ENCODE data around the gene RPL13A.

RPL13A gene

DNA sequence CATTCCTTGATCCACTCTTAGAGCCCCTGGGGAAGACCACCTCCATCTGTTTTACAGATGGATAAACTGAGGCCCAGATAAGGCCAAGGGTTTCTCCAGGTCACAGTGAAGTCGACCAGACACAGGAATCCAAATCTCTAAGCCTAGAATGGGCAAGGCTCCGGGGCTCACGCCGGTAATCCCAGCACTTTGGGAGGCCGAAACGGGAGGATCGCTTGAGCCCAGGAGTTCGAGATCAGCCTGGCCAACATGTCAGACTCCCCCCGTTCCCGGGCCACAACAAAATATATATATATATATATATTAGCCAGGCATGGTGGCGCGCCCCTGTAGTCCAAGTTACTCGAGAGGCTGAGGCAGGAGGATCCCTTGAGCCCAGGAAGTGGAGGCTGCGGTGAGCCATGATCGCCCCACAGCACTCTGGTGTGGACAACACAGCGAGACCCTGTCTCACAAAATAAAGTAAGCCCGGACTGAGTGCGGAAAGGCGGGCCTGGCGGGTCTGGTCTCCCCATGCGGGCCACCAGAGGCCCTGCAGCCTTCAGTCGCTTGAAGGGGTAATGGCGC is 615 bp upstream of the RPL13A start:
- DNase-seq = no peak

DNA sequence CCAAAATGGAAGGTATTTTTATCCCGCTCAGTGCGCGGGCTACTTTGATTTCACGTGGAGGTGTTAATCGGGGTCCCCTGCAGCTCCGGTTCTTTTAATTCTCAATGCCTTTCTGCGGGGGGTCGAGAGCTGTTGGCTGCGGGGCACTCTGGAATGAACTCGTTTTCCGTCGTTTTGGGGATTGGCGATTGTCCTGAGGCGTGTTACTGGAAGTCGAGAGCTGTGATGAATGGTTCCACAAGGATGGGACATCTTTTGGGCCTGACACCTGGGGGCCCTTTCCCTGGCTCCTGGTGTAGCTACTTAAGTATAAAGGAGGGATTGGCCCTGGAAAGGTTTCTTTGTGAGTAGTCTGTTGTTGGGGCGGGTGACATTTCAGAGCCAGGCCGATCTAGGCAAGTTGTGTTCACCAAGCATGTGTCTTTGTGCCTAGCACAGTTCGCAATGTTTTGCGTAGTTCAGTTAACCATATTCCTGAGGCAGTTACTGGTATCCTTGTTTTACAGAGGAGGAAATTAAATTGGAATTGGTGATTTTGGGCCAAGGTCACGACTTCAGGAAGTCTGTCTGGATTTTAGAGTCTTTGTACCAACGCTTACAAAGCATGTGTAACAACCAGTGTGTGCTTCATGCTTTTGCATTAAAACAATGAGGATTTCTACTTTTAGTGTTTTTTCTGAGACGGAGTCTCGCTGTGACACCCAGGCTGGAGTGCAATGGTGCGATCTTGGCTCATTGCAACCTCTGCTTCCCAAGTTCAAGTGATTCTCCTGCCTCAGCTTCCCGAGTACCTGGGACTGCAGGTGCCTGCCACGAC is 846 bp downstream of the RPL13A start:
- no peak for DNase-seq

DNA sequence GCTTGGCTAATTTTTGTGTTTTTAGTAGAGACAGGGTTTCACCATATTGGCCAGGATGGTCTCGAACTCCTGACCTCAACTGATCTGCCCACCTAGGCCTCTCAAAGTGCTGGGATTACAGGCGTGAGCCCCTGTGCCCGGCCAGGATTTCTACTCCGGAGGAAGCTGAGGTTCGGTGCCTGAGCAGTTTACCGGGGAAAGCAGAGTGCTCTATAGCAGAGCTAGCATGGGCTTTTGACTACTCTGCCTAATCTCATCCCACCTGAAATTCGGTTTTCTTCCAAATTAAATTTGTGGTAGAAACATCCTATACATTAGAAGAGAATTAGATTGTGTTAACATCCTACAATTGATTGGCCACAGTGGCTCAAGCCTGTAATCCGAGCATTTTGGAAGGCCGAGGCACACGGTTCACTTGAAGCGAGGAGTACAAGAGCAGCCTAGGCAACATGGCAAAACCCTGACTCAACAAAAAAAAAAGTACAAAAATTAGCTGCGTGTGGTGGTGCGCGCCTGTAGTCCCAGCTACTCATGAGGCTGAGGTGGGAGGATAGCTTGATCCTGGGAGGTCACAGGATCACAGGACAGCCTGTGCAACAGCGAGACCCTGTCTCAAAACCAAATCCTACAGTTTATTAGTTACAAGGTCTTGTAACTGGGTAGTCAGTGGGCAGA is 1.6 kb downstream of the RPL13A start:
- no peak for DNase-seq

DNA sequence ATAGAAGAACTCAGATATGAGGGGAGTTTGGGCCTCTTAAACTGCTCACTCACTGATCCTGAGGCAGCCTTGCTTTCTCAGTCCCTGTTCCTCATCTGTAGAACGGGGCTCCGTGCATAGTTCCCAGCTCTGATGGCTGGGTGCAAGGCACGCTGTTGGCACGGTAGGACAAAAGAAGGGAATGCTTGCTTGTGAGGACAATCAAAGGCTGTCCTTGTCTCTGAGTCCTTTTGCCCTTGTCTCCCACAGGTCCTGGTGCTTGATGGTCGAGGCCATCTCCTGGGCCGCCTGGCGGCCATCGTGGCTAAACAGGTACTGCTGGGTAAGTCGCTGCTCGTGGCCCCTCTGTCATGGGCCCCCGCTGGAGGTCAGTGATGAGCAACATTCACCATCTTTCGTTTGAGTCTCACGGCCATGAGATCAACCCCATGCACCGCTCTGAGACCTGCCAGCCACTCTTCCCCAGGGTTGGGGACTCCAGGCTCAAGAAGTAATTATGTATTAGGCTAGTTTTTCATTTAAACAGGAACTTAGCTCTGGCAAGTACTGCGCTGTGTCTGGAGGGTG is 2.3 kb downstream of the RPL13A start:
- DNase-seq = no peak

DNA sequence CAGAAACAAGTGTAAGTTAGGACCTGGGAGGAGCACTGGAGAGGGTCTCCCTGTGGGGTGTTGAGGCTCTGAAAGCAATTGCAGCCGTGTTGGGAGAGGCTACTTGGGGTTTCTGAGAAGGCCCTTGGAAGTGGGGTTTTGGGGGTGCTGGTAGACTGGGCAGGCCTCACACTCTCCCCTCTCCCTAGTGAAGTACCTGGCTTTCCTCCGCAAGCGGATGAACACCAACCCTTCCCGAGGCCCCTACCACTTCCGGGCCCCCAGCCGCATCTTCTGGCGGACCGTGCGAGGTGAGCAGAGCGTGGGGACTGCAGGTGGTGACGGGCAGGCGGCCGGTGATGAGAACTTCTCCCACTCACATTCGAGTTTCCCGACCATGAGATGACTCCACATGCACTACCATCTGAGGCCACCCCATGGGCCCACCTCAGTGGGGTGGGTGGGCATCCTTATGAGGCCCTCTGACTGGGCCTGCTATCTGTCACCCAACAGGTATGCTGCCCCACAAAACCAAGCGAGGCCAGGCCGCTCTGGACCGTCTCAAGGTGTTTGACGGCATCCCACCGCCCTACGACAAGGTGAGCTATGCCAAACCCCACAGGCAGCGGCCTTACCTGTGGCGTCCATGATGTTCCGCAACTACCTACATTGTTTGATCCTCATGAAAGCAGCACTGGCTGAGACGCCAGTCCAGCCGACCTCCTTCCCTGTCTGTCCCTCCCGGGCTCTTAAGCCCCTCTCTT is 3.0 kb downstream of the RPL13A start:
- DNase-seq = no peak

DNA sequence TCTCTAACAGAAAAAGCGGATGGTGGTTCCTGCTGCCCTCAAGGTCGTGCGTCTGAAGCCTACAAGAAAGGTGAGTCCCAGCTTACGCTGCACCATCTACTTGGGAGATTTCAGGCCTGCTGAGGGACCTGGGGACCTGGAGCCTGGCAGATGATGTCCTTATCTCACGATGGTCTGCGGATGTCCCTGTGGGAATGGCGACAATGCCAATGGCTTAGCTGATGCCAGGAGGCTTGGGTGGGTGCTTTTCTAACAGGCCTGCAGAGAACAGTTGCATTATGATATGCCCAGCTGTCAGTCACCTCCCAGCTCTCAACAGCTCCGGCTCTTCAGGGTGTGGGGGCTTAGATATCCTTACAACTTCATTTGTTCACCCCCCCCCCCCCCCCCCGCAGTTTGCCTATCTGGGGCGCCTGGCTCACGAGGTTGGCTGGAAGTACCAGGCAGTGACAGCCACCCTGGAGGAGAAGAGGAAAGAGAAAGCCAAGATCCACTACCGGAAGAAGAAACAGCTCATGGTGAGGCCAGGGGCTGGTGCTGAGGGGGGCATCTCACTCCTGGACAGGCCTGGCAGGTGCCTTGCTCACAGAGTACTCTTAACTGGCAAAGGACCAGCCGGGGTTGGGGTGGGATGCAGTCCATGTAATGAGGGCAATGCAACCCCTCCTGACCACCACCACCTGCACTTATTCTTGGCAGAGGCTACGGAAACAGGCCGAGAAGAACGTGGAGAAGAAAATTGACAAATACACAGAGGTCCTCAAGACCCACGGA is 3.8 kb downstream of the RPL13A start:
- no peak for DNase-seq

DNA sequence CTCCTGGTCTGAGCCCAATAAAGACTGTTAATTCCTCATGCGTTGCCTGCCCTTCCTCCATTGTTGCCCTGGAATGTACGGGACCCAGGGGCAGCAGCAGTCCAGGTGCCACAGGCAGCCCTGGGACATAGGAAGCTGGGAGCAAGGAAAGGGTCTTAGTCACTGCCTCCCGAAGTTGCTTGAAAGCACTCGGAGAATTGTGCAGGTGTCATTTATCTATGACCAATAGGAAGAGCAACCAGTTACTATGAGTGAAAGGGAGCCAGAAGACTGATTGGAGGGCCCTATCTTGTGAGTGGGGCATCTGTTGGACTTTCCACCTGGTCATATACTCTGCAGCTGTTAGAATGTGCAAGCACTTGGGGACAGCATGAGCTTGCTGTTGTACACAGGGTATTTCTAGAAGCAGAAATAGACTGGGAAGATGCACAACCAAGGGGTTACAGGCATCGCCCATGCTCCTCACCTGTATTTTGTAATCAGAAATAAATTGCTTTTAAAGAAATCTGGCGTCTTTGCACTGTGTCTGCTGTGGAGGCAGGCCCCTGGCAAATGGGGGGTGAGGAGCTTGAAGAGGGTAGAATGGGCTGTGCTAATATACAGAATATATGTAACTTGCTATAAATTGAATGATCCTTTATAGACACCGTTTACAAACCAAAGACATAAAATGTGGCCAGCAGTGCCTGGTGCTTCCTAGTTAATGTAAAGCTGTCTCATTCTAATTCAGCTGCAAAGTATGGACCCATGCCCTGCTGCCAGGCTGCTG is 4.6 kb downstream of the RPL13A start:
- no peak for DNase-seq

DNA sequence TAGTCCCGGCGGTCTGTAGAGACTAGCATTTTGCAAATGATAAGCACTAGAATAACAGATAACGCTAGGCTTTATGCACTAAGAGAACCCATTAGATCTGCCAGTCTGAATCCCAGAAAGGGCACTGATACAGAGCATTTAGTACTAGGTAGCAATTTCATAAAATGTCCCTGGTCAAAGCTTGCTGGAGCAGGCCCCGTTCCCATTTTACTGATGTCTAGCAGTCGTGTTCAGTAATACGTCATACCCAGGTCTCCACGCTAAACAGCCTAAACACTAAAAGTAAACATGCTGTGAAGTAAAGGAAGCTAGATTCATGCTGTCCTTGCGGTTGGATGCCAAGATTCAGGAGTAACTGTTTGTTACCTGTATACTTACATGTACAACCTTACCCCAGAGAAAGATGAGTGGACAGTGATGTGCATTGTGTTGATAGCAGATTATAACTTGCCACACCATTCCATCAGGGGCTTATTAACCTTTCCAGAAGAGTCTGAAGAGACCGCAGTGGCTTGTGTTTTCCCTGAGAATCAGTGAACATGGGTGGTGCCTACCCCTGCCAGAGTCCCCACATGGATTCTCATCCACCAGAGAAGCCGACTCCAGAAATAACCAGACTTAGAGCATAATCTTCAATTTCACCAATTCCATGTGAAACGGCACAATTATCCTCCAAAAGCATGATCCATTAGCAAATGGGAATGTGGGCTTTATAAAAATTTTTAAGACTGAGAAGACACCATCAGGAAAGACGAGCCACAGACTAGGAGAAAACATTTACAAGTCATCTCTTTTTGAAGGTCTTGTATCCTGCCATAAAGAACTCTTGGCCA is 5.4 kb downstream of the RPL13A start:
- no peak for DNase-seq

DNA sequence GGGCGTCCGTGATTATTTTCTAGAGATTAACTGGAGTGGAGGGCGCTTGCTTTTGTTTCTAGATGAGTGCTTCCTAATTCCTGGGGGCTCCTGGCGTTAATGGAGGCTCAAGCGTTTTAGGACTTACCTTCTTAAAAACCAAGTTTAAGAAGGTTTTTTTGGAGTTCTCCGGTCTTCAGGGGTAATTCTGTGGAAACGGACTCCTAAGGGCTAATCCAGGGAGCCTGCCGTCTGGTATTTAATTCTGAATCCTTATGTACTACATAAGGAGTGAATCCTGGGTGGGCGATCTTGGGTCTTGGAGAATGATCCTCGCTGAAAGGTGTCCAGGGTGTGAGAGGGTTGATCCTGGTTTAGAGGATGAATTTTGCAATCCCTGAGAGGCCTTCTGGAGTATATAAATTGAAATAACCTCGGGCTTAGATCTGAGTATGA is 9.2 kb downstream of the RPL13A start:
- DNase-seq = no peak

DNA sequence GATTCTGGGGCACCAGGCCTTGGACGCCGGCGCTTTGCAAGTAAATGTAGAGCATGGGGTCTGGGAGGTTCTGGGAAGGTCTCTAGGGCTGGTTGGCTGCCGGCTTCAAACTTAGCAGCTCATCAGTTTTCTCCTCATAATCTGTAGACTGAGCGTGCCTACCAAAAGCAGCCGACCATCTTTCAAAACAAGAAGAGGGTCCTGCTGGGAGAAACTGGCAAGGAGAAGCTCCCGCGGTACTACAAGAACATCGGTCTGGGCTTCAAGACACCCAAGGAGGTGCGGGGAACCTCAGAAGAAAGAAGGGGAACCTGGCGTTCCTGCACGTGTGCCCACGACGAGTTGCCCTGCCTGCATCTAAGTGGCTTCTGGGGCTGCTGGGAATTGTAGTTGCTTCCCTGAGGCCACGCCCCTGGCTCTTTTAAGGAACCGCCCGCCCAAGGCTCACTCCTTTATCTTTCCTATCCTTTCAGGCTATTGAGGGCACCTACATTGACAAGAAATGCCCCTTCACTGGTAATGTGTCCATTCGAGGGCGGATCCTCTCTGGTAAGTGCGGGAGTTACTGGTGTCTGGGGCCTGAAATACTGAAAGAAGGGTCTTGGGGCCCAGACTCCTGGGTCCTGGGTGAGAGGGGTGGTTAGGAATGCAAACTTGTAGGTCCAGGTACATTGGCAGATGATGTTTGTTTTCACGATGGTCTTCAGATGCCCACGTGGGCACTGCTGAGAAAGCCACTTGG is 9.8 kb downstream of the RPL13A start:
- peak; percentile 88 for DNase-seq

DNA sequence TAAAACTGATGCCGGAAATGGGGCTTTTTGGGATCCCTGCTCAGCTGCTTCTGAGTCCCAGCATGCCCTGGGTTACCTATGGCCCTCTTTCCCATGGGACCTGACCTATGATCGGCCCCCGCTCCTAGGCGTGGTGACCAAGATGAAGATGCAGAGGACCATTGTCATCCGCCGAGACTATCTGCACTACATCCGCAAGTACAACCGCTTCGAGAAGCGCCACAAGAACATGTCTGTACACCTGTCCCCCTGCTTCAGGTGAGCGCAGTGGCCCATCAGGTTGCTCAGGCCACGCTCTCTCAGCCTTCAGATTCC is 10.3 kb downstream of the RPL13A start:
- DNase-seq = no peak

DNA sequence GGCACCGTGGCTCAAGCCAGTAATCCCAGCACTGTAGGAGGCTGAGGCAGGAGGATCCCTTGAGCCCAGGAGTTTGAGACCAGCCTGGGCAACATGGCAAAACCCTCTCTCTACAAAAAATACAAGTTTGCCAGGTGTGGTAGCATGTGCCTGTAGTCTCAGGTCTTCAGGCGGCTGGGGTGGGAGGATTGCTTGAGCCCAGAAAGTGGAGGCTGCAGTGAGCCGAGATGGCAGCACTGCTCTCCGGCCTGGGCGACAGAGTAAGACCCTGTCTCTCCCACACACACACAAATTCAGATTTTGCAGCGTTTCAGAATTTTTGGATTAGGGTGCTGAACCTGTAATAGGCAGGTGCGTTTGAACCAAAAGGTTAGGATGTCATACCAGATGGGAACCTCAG is 11.1 kb downstream of the RPL13A start:
- DNase-seq = no peak

DNA sequence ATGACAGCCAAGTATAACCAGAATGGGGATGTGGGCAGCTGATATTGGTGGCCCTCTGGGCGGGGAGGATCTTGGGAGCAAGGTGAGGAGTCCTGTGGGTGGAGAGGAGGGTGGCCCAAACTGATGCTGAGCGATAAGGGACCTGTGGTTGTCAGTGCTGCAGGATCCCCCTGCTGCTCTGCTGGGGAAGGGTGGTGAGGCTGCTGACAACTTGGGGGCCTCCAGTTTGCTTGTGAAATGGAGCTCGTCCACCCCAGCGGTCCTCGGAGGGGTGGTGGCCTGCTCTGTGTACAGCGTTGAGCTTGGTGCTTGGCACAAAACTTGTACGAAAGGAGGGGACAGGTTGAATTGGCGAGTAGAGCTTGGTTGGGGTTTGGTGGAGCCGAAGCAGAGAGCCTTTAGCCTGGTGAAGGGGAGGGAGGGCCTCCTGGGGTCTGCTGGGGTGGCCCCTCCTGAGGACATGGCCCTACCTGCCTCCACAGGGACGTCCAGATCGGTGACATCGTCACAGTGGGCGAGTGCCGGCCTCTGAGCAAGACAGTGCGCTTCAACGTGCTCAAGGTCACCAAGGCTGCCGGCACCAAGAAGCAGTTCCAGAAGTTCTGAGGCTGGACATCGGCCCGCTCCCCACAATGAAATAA is 11.7 kb downstream of the RPL13A start:
- peak; percentile 51 for DNase-seq

DNA sequence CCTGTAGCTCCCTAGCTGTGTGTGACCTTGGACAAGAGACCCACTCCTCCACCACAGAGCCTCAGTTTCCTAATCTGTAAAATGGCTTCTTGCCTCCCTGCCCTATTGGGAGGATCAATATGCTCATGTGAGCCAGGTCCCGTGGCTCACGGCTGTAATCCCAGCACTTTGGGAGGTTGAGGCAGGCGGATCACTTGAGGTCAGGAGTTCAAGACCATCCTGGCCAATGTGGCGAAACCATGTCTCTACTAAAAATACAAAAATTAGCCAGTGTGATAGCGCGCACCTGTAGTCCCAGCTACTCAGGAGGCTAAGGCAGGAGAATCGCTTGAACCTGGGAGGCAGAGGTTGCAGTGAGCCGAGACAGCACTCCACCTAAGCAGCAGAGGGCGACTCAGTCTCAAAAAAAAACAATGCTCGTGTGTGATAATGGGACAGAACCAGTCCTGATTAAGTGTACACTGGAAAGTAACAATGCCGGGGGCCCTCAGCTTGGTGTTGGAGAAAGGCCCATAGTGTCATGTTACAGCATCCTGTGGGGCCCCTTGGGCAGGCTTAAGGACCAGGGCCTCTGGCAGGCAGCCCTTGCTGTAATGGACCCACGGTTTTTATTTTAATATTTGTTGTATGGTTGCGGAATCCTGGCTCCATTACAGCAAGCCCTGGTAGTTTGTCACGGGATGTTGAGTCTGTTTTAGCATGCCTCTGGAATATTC is 15.6 kb downstream of the RPL13A start:
- peak; percentile 64 for DNase-seq

DNA sequence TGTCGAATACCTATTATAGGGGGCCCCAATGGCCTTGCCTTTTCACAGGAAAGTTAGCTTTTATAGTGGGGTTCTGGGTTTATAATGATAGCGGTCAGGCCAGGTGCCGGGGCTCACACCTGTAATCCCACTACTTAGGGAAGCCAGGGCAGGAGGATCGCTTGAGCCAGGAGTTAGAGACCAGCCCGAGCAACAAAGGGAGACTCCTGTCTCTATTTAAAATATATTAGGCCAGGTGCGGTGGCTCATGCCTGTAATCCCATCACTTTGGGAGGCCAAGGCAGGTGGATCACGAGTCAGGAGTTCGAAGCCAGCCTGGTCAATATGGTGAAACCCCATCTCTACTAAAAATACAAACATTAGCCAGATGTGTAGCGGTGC is 16.2 kb downstream of the RPL13A start:
- DNase-seq = no peak

DNA sequence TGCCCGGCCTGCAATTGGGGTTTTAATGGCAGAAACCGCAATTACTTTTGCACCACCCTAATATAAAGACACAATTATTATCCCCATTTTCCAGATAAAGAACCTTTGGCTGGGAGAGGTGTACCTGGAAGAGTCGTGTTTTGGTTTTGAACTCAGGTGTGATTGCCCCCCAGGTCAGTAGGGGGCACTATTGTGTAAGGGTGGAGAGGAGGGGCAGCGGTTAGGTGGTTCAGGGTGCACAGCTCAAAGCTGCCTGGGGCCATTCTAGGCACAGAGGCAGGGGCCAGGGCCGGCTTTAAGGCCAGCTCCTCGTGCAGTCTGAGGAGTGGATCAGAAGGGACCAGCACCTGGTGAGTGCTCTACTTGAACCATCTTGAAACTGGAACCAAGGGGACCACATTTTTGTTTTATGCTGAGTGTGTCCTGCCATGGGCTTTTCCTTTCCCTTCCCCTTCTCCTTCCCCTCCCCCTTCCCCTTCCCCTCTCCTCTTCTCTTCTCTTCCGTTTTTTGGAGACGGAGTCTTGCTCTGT is 19.2 kb downstream of the RPL13A start:
- peak; percentile 80 for DNase-seq

DNA sequence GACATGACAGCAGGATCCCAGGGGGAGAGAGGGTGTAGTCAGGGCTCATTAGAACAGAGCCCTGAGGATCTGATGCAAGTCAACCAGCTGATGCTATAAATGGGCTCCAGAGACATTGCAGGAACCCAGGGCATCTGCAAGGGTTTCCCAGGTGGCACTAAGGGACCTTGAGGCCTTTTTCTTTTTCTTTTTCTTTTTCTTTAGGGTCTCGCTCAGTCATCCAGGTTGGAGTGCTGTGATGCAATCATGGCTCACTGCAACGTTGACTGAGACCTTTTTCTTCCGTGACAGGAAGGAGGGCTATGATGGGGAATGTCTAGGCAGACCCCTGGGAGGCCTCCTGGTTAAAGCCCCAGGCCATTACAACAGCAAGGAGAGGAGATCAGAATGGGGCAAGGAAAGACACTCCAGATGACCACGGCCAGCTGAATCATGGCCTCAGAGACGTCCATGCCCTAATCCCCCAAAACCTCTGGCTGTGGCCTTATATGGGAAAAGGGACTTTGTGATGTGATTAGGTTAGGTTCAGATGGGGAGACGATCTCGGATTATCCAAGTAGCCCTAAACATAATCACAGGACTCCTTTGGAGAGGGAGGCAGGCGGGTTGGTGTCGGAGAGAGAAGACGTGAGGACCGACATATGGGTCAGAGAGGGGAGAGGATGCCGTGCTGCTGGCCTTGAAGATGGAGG is 20.5 kb downstream of the RPL13A start:
- DNase-seq = no peak

Data from CD4-positive, alpha-beta T cell treated with Interleukin-15 for 1 hour (primary cell).